GM12878 (cell line): ENCODE data around the gene UBL4B. TPM values are rescaled to one million over a fixed set of nuclear protein-coding genes. Genes with fewer than 3 reads are reported as not detected.

Experiments
- ATAC-seq: fragments of 200-7000 bp; cut with Tn5 transposase; 3 replicates; pipeline ENCODE4 v1.9.1; 2020; ENCODE audit warnings: mild to moderate bottlenecking, moderate library complexity
- BruUV-seq: library from RNA; stranded (reverse); fragments of 400-500 nt; replicated peaks from 2 replicates; lab custom pipeline; 2021; lab: Mats Ljungman, UMichigan
- CTCF ChIA-PET: fragments of 300-600 bp; sonication (Branson Sonifier 250); formaldehyde crosslinking; extraction: SDS; loops from one replicate; lab custom pipeline; 2021; ENCODE audit warnings: inconsistent platforms; lab: Yijun Ruan, JAX
- POLR2A ChIA-PET: fragments of 350-600 bp; formaldehyde crosslinking; extraction: SDS; loops from one replicate; lab custom pipeline; 2021; ENCODE audit warnings: inconsistent platforms; lab: Charles Lee
- RAD21 ChIA-PET: fragments of 300-600 bp; sonication (Branson Sonifier 250); formaldehyde crosslinking; loops from one replicate; lab custom pipeline; 2023; ENCODE audit warnings: antibody characterized with exemption; ENCODE audit not compliant: unreplicated experiment; lab: Charles Lee
- SMC1A ChIA-PET: fragments of 300-600 bp; sonication (Branson Sonifier 250); formaldehyde crosslinking; loops from one replicate; lab custom pipeline; 2023; ENCODE audit not compliant: unreplicated experiment, uncharacterized antibody; lab: Charles Lee
- DNase-seq: peaks from one replicate; pipeline ENCODE4 v3.0.0-alpha.2; 2011; ENCODE audit warnings: low read depth, low spot score
- FAIRE-seq: peaks from 3 replicates; lab custom pipeline; 2011; peaks lifted over from hg19 to GRCh38; lab: Jason Lieb, UNC
- H2AFZ ChIP-seq: 2 replicates; pipeline ENCODE4 v1.6.0; 2011; ENCODE audit warnings: low read depth, low read length, control low read depth; ENCODE audit not compliant: control insufficient read depth
- H3K27ac ChIP-seq: 2 replicates; pipeline ENCODE4 v1.5.1; 2011; ENCODE audit warnings: control low read depth; ENCODE audit not compliant: control insufficient read depth, insufficient read depth
- H3K27me3 ChIP-seq, 2 experiments: replicated peaks in 1 of 2; 2 replicates each; pipeline versions ENCODE4 v1.6.0 to v1.6.1; 2011; ENCODE audit warnings: low read length in 1 of 2; ENCODE audit not compliant: control insufficient read depth in 2 of 2, insufficient read depth in 2 of 2
- H3K36me3 ChIP-seq, 2 experiments: 2 replicates each; pipeline ENCODE4 v1.5.1; 2011; ENCODE audit warnings: low read length in 1 of 2; ENCODE audit not compliant: control insufficient read depth in 2 of 2, insufficient read depth in 2 of 2
- H3K4me1 ChIP-seq: 2 replicates; pipeline ENCODE4 v1.6.1; 2011; ENCODE audit warnings: mild to moderate bottlenecking, low read length, moderate library complexity, mixed read lengths; ENCODE audit not compliant: control insufficient read depth, insufficient read depth
- H3K4me2 ChIP-seq: 2 replicates; pipeline ENCODE4 v1.6.0; 2011; ENCODE audit warnings: control low read depth; ENCODE audit not compliant: control insufficient read depth, insufficient read depth
- H3K4me3 ChIP-seq: fragments of 200-600 bp; sonication (generic); 2 replicates; pipeline ENCODE4 v1.5.1; 2016
- H3K79me2 ChIP-seq: 2 replicates; pipeline ENCODE4 v1.6.0; 2011; ENCODE audit warnings: low read length; ENCODE audit not compliant: control insufficient read depth, insufficient read depth
- H3K9ac ChIP-seq: 2 replicates; pipeline ENCODE4 v1.8.0; 2011; ENCODE audit warnings: low read length, control low read depth, mixed read lengths; ENCODE audit not compliant: control insufficient read depth, insufficient read depth
- H3K9me3 ChIP-seq: replicated peaks from 3 replicates; pipeline ENCODE4 v1.5.1; 2011; ENCODE audit warnings: mild to moderate bottlenecking, low read length; ENCODE audit not compliant: control insufficient read depth, insufficient read depth
- H4K20me1 ChIP-seq: 2 replicates; pipeline ENCODE4 v1.6.0; 2011; ENCODE audit not compliant: control insufficient read depth, insufficient read depth
- CBX5 ChIP-seq: sonication (generic); IDR thresholded peaks from 2 replicates; pipeline ENCODE4 v1.6.1; 2016; ENCODE audit warnings: low read depth, moderate library complexity, mild to moderate bottlenecking, inconsistent platforms
- HCFC1 ChIP-seq: fragments of 150-350 bp; IDR thresholded peaks from 2 replicates; pipeline ENCODE4 v1.6.1; 2014; ENCODE audit warnings: low read length
- NFYB ChIP-seq: IDR thresholded peaks from 2 replicates; pipeline ENCODE4 v1.6.1; 2011; ENCODE audit warnings: low read depth, mild to moderate bottlenecking, low read length, improper control_type of control experiment, moderate library complexity; ENCODE audit not compliant: insufficient read depth
- SMAD5 ChIP-seq: IDR thresholded peaks from 2 replicates; pipeline ENCODE4 v1.6.1; 2016; ENCODE audit warnings: antibody characterized with exemption, low read depth
- STAT1 ChIP-seq: fragments of 450-650 bp; conservative IDR thresholded peaks from 2 replicates; pipeline ENCODE4 v1.6.1; 2014; ENCODE audit warnings: antibody characterized with exemption, mild to moderate bottlenecking
- WRNIP1 ChIP-seq: IDR thresholded peaks from 2 replicates; pipeline ENCODE4 v1.6.1; 2011; ENCODE audit warnings: low read depth, low read length, improper control_type of control experiment, borderline replicate concordance
- WGBS: methylation state at CpG from one replicate; pipeline ENCODE4 v1.1.6; 2016; ENCODE audit warnings: low lambda C conversion rate; ENCODE audit not compliant: insufficient replicate concordance, insufficient coverage; ENCODE audit errors: missing lambda C conversion rate; 5-methylcytosine and 5-hydroxymethylcytosine counted together
- in situ Hi-C: fragments of 300-500 bp; cut with MboI; formaldehyde crosslinking; loops from 9 replicates; pipeline ENCODE4 v1.14.3; 2018; ENCODE audit warnings: mixed read lengths
- intact Hi-C: fragments of 100-400 bp; cut with micrococcal nuclease; formaldehyde crosslinking; loops from one replicate; pipeline ENCODE4 v1.14.2; 2022; ENCODE audit not compliant: unreplicated experiment
- polyA plus RNA-seq, 11 experiments: library from polyadenylated mRNA; depleted of rRNA in 4 of 11; unstranded in 6 of 11; stranded (reverse) in 5 of 11; fragments of >200 nt; fragmentation: Nextera tagmentation in 4 of 11; fragmentation: Illumina TruSeq in 1 of 11; extraction: Ambion mirVana in 4 of 11; extraction: Trizol in 1 of 11; gene quantifications; 1 replicate in 1 of 11; 2 replicates in 10 of 11; pipeline versions ENCODE4 v1.2.1 to v1.2.3, GENCODE V29; 2011 to 2016; ENCODE audit warnings: inconsistent platforms in 2 of 11, missing spikeins in 2 of 11, low read depth in 1 of 11
- total RNA-seq, 4 experiments: library from RNA; depleted of rRNA in 3 of 4; stranded (reverse); fragments of >200 nt in 3 of 4; fragmentation: Illumina TruSeq in 1 of 4; extraction: Trizol in 1 of 4; gene quantifications; 2 replicates each; pipeline versions ENCODE4 v1.2.1 to v1.2.3, GENCODE V29; 2013 to 2021
- TF ChIP-seq, protein P1 (sequence below): fragments of 450-650 bp; formaldehyde crosslinking; IDR thresholded peaks from 2 replicates; pipeline ENCODE4 v1.4.0; 2020; ENCODE audit warnings: mild to moderate bottlenecking, moderate library complexity
- TF ChIP-seq, protein P2 (sequence below): IDR thresholded peaks from 2 replicates; pipeline ENCODE4 v1.6.1; 2011; ENCODE audit warnings: low read depth, low read length, improper control_type of control experiment, borderline replicate concordance
- TF ChIP-seq, protein P3 (sequence below): fragments of 150-350 bp; IDR thresholded peaks from 2 replicates; pipeline ENCODE4 v1.6.1; 2014; ENCODE audit warnings: mild to moderate bottlenecking, low read depth, low read length
- TF ChIP-seq, protein P4 (sequence below): IDR thresholded peaks from 2 replicates; pipeline ENCODE4 v1.6.1; 2011; ENCODE audit warnings: low read depth, mild to moderate bottlenecking, low read length, moderate library complexity, borderline replicate concordance; ENCODE audit errors: extremely low read depth

UBL4B gene
- total and polyA plus RNA-seq, 10 of the 15 experiments (the other 5 are each of a cell fraction or from before 2014, with no cell fraction given), result 0.06 to 0.15 TPM; not detected in 8

DNA sequence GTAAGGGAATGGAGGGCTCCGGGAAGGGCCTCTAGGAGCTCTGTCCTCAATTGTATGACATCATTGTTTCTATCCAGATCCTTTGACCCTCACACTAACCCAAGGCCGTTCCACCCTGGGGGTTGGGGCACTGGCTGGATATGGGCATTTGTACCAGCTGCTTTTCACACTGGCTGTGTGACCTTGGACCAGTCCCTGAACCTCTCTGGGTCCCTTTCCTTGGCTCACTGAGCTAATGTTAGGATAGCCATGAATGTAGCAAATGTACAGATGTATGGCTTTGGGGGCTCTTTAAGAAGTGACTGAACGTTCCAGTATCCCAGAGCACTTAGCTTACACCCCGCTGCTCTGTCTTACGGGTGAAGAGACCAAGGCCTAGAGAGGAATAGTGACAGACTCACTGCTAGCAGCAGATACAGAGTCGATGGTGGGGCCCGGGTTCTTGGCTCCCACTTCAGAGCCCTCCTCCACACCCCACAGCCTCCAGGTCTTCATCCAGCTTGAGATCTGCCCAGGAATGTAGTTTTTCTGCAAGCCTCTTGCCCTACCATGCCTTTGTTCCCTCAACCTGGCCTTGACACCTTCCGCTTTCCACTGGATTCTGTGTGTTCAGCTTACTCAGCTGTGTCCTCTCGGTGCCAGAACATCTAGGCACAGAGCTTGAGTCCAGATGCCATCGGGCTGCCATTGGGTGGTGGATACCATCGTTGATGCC, 14.6 kb upstream of the UBL4B start (continued):
- TF ChIP-seq, protein P1, sequence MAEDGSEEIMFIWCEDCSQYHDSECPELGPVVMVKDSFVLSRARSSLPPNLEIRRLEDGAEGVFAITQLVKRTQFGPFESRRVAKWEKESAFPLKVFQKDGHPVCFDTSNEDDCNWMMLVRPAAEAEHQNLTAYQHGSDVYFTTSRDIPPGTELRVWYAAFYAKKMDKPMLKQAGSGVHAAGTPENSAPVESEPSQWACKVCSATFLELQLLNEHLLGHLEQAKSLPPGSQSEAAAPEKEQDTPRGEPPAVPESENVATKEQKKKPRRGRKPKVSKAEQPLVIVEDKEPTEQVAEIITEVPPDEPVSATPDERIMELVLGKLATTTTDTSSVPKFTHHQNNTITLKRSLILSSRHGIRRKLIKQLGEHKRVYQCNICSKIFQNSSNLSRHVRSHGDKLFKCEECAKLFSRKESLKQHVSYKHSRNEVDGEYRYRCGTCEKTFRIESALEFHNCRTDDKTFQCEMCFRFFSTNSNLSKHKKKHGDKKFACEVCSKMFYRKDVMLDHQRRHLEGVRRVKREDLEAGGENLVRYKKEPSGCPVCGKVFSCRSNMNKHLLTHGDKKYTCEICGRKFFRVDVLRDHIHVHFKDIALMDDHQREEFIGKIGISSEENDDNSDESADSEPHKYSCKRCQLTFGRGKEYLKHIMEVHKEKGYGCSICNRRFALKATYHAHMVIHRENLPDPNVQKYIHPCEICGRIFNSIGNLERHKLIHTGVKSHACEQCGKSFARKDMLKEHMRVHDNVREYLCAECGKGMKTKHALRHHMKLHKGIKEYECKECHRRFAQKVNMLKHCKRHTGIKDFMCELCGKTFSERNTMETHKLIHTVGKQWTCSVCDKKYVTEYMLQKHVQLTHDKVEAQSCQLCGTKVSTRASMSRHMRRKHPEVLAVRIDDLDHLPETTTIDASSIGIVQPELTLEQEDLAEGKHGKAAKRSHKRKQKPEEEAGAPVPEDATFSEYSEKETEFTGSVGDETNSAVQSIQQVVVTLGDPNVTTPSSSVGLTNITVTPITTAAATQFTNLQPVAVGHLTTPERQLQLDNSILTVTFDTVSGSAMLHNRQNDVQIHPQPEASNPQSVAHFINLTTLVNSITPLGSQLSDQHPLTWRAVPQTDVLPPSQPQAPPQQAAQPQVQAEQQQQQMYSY (CRISPR knock-in tag), result no peak
- TF ChIP-seq, protein P2, sequence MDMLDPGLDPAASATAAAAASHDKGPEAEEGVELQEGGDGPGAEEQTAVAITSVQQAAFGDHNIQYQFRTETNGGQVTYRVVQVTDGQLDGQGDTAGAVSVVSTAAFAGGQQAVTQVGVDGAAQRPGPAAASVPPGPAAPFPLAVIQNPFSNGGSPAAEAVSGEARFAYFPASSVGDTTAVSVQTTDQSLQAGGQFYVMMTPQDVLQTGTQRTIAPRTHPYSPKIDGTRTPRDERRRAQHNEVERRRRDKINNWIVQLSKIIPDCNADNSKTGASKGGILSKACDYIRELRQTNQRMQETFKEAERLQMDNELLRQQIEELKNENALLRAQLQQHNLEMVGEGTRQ, result no peak
- TF ChIP-seq CBX5 (no peak), HCFC1 (no peak)

DNA sequence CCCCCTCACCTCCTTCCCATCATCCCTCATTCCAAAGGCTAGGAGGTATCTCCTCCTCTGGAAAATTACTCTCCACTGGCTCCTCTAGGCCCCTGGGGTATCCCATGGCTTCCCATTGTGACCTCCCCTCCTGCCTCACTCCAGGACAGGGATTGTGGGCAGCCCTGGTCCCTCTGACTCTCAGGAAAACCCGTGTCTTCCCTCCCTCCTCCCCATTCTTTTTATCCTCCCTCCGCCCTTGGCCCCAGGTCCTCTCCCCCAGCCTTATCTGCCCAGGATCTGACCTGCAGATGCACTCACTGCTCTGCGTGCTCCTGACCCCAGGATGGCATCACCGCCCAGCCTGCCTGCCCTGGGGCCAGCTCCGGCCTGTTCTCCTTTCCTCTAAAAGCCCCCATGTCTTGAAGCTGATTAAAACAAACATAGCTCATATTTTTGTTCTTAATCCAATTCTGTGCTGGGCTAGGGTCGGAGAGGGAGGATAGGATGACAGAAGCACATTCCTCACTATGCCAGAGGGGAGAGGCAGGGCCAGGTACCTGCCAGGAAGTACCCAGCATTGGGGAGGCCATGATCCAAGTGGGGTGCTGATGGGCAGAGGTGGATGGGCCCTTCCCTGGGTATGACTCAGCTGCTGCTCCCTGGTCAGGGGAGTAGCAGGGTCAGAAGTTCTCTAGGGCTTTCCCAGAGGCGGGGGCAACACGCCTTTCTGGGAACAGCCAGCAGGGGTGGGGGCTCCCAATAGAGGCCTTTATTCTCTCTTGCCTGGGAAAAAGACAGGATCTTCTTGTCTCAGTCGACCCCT, 13.8 kb upstream of the UBL4B start:
- TF ChIP-seq SMAD5 (no peak), NFYB (no peak), STAT1 (no peak), WRNIP1 (no peak)
- TF ChIP-seq, protein P3, sequence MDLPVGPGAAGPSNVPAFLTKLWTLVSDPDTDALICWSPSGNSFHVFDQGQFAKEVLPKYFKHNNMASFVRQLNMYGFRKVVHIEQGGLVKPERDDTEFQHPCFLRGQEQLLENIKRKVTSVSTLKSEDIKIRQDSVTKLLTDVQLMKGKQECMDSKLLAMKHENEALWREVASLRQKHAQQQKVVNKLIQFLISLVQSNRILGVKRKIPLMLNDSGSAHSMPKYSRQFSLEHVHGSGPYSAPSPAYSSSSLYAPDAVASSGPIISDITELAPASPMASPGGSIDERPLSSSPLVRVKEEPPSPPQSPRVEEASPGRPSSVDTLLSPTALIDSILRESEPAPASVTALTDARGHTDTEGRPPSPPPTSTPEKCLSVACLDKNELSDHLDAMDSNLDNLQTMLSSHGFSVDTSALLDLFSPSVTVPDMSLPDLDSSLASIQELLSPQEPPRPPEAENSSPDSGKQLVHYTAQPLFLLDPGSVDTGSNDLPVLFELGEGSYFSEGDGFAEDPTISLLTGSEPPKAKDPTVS, result no peak
- TF ChIP-seq, protein P4, sequence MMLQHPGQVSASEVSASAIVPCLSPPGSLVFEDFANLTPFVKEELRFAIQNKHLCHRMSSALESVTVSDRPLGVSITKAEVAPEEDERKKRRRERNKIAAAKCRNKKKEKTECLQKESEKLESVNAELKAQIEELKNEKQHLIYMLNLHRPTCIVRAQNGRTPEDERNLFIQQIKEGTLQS, result no peak
- Histone ChIP-seq H3K79me2 (no peaks in the 10 kb centered on the region), H3K4me3 (no peak overlapping the region), H3K27me3 (peaks cover 0 to 6% of the 10 kb centered on the region in 2 experiments; a peak in 2 of 4 replicates), H4K20me1 (no peaks in the 10 kb centered on the region), H3K36me3 (no peaks in the 10 kb centered on the region), H3K27ac (no peak overlapping the region), H3K4me1 (peaks cover 16% of the 10 kb centered on the region), H3K4me2 (no peak overlapping the region), H3K9ac (no peak overlapping the region), H2AFZ (no peak overlapping the region), H3K9me3 (no peaks in the 10 kb centered on the region)
- ChIA-PET RAD21 (interaction anchor here (1.2 kb wide), 1 partner anchor 10 kb away, joined by 4 read pairs; no protein-coding TSS in a partner anchor), CTCF (interaction anchor here (2.0 to 11.8 kb wide), 3 partner anchors 8 to 113 kb away, joined by 4 to 120 read pairs (median 5); partner anchors contain the start of gene AHCYL1), POLR2A (no interaction called here), SMC1A (interaction anchor here (1.3 to 1.7 kb wide), 2 partner anchors 7 to 10 kb away, joined by 3 to 4 read pairs; no protein-coding TSS in a partner anchor)
- in situ Hi-C loops, result no loop called here
- DNase-seq (no peak), ATAC-seq (no peak), FAIRE-seq (no peak)
- 43% methylated on average over 9 of the region's 9 CpGs for WGBS
- intact Hi-C loops, result no loop called here
- BruUV-seq, result no TSS peak
